Activated naive CD4-positive, alpha-beta T cell treated with anti-CD3 and anti-CD28 coated beads, Interleukin-2, amount 10 ng/mL, durations not matched to agents 7 days and 5 days (primary cell): ENCODE results near the gene PMP22.

Experiments used
- CTCF ChIA-PET: fragments of 350-600 bp; sonication (Branson Sonifier 250); formaldehyde crosslinking; loops from one replicate; lab custom pipeline; 2021; ENCODE audit warnings: antibody characterized with exemption; lab: Charles Lee
- DNase-seq: peaks from one replicate; pipeline ENCODE4 v3.0.0-alpha.2; 2020
- H3K27ac Mint-ChIP-seq: one replicate; pipeline ENCODE4 v1.8.0; 2021; ENCODE audit warnings: mild to moderate bottlenecking, moderate library complexity, mixed read lengths
- H3K27me3 Mint-ChIP-seq: one replicate; pipeline ENCODE4 v1.8.0; 2021; ENCODE audit warnings: mild to moderate bottlenecking, mixed read lengths
- H3K36me3 Mint-ChIP-seq: one replicate; pipeline ENCODE4 v1.8.0; 2021; ENCODE audit warnings: mixed read lengths
- H3K4me1 Mint-ChIP-seq: one replicate; pipeline ENCODE4 v1.8.0; 2021; ENCODE audit warnings: mixed read lengths
- H3K4me3 Mint-ChIP-seq: one replicate; pipeline ENCODE4 v1.8.0; 2021; ENCODE audit warnings: mild to moderate bottlenecking, moderate library complexity, mixed read lengths
- H3K9me3 Mint-ChIP-seq: one replicate; pipeline ENCODE4 v1.8.0; 2021; ENCODE audit warnings: mixed read lengths

PMP22 gene

DNA sequence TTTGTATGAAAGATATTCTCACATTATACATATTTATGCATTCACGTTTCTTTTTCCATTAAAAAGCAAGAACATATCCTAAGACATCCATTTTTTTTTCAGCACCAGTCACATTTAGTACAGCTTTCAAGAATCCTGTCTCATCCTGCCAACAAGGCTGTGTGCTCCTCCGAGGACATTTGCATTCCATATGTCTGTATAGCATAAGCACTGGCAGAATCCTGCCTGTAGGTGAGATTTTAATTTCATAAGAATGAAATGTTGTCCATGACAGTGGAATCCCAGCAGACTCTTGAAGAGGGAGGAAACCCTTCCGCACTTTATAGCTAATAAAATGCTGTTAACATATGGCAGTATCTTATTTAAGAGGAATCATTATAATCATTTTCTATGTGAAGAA, 2.9 kb upstream of the PMP22 start:
- CTCF ChIA-PET = interaction anchor here (0.6 to 1.4 kb wide), 3 partner anchors 10 to 1775 kb away, joined by 3 to 5 read pairs (median 4); no protein-coding TSS in a partner anchor
- no peak for DNase-seq
- peaks cover 5% of the 10 kb centered on the region for H3K4me1 Mint-ChIP-seq
- no peaks in the 10 kb centered on the region for H3K9me3 Mint-ChIP-seq
- H3K4me3 Mint-ChIP-seq = no peak overlapping the region
- H3K36me3 Mint-ChIP-seq = no peaks in the 10 kb centered on the region
- peaks cover 52% of the 10 kb centered on the region for H3K27me3 Mint-ChIP-seq
- no peak overlapping the region for H3K27ac Mint-ChIP-seq

DNA sequence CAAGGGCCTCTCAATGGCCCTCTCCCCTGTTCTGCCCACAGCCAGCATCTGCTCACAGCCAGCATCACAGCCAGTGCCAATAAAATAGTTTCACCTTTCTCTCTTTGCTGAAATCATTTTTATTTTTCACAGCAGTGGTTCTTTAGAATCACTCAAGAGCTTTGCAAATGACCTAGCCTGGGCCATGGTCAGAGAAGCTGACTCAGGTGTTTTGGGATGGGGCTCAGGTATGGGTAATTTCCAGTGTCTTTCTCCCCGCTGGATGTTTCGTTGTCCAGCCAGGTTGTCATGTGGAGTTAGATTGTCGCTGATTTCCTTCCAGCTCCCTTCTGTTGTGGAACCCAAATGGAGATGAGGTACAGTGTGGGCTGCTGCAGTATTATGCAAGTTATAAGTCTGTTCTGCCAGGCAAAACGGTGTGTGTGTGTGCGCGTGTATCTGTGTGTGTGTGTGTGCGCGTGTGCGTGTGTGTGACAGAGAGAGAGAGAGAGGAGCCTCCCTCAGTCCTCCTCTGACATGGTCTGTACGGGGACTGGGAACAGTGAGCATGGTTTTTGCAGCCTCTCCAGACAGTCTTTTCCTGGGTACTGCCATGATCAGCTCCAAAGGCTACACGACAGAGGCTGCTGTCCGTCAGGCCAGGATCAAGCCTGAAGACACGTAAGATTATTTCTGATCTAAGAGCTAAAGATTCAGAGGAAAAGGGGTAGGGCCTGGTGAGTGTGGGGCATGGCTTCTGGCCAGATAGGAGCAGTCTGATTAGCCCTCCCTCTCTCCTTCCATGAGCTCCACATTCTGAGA, 1.4 kb upstream of the PMP22 start:
- Mint-ChIP-seq H3K4me1 (peaks cover 8% of the 10 kb centered on the region), H3K9me3 (no peaks in the 10 kb centered on the region), H3K4me3 (no peak overlapping the region), H3K27ac (no peak overlapping the region), H3K36me3 (no peaks in the 10 kb centered on the region), H3K27me3 (peaks cover 59% of the 10 kb centered on the region)
- no peak for DNase-seq
- CTCF ChIA-PET = no interaction called here

DNA sequence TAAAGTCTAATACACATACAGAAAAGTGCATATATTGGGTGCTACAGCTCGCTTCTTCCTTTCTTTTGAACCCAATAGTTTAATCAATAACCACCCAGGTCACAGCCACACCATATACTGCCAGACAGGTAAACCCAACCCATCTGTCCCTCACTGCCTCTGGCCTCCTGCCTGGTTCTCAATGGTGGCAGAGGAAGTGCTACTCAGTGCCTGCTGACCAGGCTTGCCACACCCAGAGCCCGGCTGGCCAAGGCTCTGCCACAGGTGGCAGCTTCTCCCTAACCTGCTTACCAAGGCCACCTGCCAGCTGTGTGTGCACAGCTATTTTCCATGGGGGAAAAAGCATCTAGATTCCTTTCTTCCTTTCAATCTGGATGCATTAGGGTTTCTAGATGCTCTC, 584 bp downstream of the PMP22 start:
- Mint-ChIP-seq H3K4me3 (no peak overlapping the region), H3K27me3 (peaks cover 76% of the 10 kb centered on the region), H3K27ac (no peak overlapping the region), H3K36me3 (no peaks in the 10 kb centered on the region), H3K4me1 (peaks cover 13% of the 10 kb centered on the region), H3K9me3 (no peaks in the 10 kb centered on the region)
- CTCF ChIA-PET = no interaction called here
- no peak for DNase-seq

DNA sequence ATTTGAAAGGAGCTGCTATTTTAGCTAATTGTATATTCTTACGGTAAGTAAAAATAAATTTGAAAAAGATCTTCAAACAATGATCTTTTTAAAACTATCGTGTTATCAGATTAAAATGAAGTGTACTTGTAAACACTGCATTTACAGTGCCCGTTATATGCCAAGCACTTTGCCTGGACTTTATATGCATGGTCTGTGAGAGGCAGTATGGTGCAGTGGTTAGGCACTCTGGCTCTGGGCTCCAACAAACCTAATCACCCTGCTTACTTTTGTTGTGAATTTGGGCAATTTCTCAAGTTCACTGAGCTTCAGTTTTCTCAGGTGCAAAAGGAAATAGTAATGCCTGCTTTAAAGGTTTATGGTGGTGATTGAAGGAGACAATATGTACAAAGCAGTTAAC, 1.4 kb downstream of the PMP22 start:
- H3K4me3 Mint-ChIP-seq = no peak overlapping the region
- CTCF ChIA-PET = interaction anchor here (1.6 kb wide), 1 partner anchor 239 kb away, joined by 9 read pairs; no protein-coding TSS in a partner anchor

DNA sequence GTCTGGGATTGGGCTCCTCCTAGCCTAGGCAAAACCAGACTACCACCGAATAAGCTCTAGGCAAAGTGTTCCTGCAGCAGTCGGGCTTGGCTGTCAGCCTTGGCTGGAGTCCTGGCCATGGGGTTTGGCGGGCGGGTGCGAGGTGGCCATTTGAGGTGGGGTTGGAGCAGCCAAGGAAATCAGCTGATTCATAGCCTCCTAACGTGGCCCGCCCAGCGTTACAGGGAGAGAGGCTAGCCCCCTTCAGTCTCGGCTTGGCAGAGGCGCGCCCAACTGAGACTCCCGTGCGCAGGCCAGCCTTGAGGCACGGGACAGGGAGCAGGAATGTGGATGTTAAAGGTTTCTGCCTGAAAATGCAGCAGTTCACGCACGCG, 1.9 kb downstream of the PMP22 start:
- H3K4me3 Mint-ChIP-seq = no peak overlapping the region
- H3K4me1 Mint-ChIP-seq = peaks cover 13% of the 10 kb centered on the region
- DNase-seq = no peak
- H3K27me3 Mint-ChIP-seq = peaks cover 85% of the 10 kb centered on the region
- no peaks in the 10 kb centered on the region for H3K36me3 Mint-ChIP-seq
- CTCF ChIA-PET = interaction anchor here (1.6 kb wide), 1 partner anchor 240 kb away, joined by 9 read pairs; no protein-coding TSS in a partner anchor
- H3K27ac Mint-ChIP-seq = no peak overlapping the region
- no peaks in the 10 kb centered on the region for H3K9me3 Mint-ChIP-seq

More for the DNA sequence above, 1.4 kb downstream of the PMP22 start:
- no peaks in the 10 kb centered on the region for H3K9me3 Mint-ChIP-seq
- no peaks in the 10 kb centered on the region for H3K36me3 Mint-ChIP-seq
- no peak for DNase-seq
- no peak overlapping the region for H3K27ac Mint-ChIP-seq
- H3K4me1 Mint-ChIP-seq = peaks cover 13% of the 10 kb centered on the region
- H3K27me3 Mint-ChIP-seq = peaks cover 81% of the 10 kb centered on the region

DNA sequence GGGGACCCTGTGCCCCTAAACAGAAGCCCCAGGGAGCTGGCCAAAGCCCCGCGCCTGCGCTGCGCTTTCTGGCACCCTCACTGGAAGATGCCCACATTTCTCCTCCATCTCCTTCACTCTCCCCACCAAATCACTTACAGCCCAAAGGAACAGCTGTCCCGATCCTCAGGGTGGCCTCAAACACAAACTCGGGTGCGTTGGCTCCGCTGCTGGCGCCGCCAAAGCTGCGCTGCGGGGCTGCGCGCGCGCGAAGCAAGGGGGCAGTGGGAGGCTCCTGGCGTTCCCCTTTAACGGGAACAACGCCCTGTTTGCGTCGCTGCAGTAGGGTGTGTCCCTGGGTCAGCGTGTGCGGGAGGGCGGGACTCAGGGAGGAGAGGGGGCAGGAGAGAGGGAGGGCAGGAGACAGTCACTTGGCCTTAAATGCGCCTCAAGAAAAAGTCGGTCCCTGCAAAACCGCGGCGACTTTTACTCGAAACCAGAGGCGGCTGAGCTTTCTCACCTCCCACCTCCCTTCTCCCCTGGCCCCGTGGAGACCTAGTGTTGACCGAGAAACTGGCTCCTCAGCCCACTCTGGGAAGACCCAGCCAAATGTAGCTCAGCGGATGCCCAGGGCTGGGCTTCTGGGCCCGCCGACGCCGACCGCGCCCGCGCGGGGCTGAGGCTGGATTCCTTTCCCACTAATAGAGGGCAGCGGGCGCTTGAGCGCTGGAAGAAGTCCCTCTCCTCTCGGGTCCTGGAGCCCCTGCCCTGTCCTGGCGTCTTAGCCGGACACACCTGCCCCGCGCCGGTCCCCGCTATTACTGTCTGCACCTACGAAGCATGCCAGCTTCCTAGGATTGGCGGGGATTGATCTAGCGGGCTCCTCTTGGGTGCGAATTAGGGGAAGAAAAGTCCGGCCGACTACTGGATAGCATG, 2.6 kb downstream of the PMP22 start:
- no peaks in the 10 kb centered on the region for H3K36me3 Mint-ChIP-seq
- peaks cover 89% of the 10 kb centered on the region for H3K27me3 Mint-ChIP-seq
- H3K4me1 Mint-ChIP-seq = peaks cover 14% of the 10 kb centered on the region
- no peaks in the 10 kb centered on the region for H3K9me3 Mint-ChIP-seq
- no peak for DNase-seq
- CTCF ChIA-PET = interaction anchor here (1.6 kb wide), 1 partner anchor 241 kb away, joined by 9 read pairs; no protein-coding TSS in a partner anchor
- no peak overlapping the region for H3K4me3 Mint-ChIP-seq
- peak overlapping the region; percentile 42 for H3K27ac Mint-ChIP-seq

DNA sequence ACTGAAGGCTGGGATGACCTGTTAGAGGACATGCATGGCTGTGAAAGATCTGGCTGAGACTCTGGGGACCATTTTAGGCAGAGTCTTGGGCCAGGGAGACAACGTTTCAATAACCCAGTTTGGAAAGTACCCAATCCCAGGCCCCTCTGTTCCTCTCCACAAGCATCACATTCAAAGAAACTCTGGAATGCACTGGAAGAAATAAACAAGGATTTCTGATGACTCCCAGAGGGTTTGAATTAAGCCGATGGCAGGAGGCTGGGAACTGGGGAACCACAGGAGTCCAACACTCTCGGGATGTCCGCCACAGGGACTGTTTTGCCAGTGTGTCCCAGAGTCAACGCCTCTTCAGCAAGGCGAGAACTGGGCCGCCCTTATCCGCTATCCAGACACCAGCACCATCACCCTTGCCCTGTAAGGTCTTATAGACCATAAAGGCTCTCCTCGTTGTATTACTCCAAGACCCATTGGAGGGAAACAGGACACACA, 3.3 kb downstream of the PMP22 start:
- Mint-ChIP-seq H3K4me1 (peaks cover 20% of the 10 kb centered on the region), H3K27me3 (peaks cover 89% of the 10 kb centered on the region), H3K4me3 (no peak overlapping the region), H3K36me3 (no peaks in the 10 kb centered on the region), H3K9me3 (no peaks in the 10 kb centered on the region), H3K27ac (no peak overlapping the region)
- CTCF ChIA-PET = no interaction called here
- DNase-seq = no peak

DNA sequence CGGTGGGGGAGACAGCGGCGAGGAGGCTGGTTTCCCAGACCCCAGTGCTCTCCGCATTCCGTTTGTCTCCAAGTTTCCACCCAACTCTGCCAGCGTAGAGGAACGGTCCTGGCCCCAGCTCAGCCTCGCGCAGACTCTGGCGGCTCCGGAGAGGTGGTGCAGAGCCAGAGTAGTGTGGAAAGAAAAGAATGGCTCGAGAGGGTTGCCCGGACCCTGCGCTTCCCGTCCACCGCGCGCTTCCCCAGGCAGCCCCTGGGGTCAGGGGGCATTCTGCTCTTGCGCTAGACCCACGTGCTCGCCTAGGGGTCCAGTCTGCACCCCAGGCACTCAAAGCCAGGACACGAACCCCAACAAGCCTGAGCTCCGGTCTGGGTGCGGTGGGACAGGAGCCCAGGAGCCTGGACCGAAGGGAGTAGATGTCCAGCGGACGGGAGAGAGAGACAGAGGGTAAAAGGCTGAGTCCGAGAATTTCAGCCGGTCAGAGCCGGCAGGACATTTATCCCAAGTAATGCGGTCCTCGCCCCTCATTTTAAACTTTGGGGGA, 3.8 kb downstream of the PMP22 start:
- Mint-ChIP-seq H3K27ac (no peak overlapping the region), H3K4me3 (no peak overlapping the region), H3K9me3 (no peaks in the 10 kb centered on the region), H3K4me1 (peaks cover 20% of the 10 kb centered on the region), H3K27me3 (peaks cover 86% of the 10 kb centered on the region), H3K36me3 (no peaks in the 10 kb centered on the region)
- CTCF ChIA-PET = no interaction called here
- no peak for DNase-seq

DNA sequence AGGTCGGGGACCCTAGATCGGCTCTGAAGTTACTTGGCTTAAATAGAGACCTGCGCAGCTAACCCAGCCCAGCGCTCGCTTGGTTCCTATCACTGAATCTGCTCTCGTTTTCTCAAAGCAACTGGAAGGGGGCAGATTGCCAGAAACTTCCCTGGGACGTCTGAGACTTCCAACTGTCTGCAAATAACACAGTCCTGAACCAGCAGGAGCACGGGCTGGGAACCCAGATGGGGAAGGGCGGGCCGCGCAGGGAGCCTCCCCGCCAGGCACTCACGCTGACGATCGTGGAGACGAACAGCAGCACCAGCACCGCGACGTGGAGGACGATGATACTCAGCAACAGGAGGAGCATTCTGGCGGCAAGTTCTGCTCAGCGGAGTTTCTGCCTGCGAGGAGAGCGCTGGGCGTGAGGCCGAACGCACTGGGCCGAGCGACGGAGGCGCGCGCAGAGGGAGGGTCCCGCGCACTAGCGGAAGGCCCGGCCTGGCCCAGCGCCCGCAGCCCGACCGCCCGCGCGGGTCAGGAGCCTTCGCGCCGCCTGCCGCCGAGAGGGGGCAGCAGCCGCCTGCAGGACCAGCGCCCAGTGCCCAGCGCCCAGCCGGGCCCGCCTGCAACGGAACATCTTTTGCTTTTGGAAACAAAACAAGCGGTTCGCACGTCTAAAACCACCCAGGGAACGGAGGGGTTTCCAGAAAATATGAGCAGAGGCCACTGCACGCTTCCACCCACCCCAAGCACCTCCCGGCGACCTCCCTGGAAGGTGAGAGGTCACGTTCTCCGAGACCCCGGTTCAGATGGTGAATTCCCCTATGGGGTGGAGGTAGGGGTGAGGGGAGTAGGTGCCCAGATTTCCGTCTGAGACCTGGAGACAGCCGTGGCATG, 4.5 kb downstream of the PMP22 start:
- CTCF ChIA-PET = interaction anchor here (0.5 to 4.6 kb wide), 2 partner anchors 241 to 578 kb away, joined by 3 to 62 read pairs; no protein-coding TSS in a partner anchor
- H3K4me3 Mint-ChIP-seq = peak overlapping the region; percentile 73

DNA sequence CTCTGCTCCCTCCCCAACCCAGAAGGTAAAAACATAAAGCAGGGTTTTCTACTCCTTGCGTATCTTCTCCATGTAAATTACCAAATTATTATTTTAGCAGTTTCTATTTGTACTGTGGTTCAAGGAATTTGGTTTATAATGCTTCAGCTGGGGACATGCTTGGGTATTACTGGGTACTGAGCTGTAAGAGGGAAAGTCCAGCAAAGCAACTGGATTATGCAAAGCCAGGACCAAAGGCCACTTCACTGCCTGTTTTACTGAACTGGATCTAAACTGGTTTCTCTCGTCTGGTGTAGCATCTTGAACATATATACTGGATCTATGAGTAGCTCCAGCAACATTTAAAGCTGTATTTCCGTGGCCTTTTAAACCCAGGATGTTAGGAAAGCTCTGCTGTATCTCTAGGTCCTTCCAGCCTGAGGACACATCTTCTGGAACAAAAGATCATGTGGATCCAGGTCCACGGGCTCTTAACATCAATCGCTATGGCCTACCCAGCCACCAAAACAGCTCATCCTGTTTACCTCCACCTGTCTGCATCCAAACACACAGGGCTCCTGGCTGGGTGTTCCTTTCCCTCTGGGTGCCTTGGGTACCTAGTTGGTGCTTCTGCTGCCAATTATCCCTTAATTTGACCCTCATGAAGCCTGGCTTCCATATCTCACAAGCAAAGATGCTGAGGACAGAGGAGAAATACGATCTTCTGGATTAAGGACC, 7.2 kb downstream of the PMP22 start:
- Mint-ChIP-seq H3K9me3 (no peaks in the 10 kb centered on the region), H3K27me3 (peaks cover 74% of the 10 kb centered on the region), H3K4me1 (peaks cover 20% of the 10 kb centered on the region), H3K27ac (no peak overlapping the region), H3K4me3 (no peak overlapping the region), H3K36me3 (no peaks in the 10 kb centered on the region)
- no peak for DNase-seq
- CTCF ChIA-PET = interaction anchor here (0.6 to 4.6 kb wide), 11 partner anchors 10 to 1689 kb away, joined by 3 to 62 read pairs (median 3); no protein-coding TSS in a partner anchor

More for the DNA sequence above, 4.5 kb downstream of the PMP22 start:
- peak; percentile 63 for DNase-seq
- Mint-ChIP-seq H3K36me3 (no peaks in the 10 kb centered on the region), H3K9me3 (no peaks in the 10 kb centered on the region), H3K27me3 (peaks cover 86% of the 10 kb centered on the region), H3K4me1 (peaks cover 20% of the 10 kb centered on the region), H3K27ac (no peak overlapping the region)

DNA sequence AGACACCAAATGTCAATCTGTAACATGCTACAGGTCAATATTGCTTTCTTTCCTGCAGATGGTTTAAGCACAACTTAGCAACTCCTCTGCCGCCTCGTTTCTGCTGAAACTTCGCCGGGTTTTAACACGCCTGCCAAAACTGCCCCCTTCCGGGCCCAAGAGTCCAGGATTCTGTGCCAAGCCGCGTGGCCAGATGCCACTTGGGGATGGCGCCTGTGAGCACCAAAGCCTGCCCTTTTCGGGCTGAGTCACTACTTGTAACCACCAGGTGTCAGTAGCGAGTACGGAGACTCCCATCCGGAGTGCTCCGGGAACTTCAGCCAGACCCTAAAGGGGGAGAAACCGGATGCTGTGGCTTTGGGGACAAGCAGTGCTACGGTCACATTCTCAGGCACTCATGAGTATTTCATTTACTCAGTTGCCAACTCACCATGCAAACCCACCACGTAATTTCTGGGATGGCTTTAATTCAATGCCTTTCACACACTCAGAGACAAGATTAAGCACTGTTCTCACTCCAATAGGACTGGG, 7.8 kb downstream of the PMP22 start:
- DNase-seq = peak; percentile 72
- no peaks in the 10 kb centered on the region for H3K9me3 Mint-ChIP-seq
- no peak overlapping the region for H3K4me3 Mint-ChIP-seq
- peaks cover 69% of the 10 kb centered on the region for H3K27me3 Mint-ChIP-seq
- H3K27ac Mint-ChIP-seq = peak overlapping the region; percentile 49
- H3K4me1 Mint-ChIP-seq = peaks cover 20% of the 10 kb centered on the region
- CTCF ChIA-PET = interaction anchor here (0.8 to 4.6 kb wide), 8 partner anchors 9 to 245 kb away, joined by 3 to 62 read pairs (median 4); no protein-coding TSS in a partner anchor
- no peaks in the 10 kb centered on the region for H3K36me3 Mint-ChIP-seq

DNA sequence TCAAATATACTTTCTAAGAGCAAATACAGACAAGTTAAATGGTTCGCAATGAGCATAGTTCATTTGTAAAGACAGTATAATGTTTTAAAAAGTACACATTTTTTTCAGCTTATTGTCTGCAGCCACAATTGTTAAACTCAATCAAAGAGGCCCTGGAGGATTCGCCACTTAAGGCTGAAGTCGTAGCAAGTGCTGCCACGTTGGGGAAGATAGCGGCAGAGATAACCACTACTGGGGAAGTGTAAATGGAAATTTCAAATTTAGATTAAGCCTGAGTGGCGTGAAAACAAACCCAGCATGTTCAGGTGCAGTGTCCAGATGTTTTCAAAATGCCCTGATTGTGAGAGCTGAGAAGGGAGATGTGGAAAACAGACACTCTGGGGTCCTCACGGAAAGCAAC, 8.4 kb downstream of the PMP22 start:
- no peak overlapping the region for H3K4me3 Mint-ChIP-seq
- CTCF ChIA-PET = interaction anchor here (0.8 to 4.6 kb wide), 4 partner anchors 8 to 245 kb away, joined by 3 to 62 read pairs (median 10); no protein-coding TSS in a partner anchor

More for the DNA sequence above, 8.4 kb downstream of the PMP22 start:
- no peaks in the 10 kb centered on the region for H3K9me3 Mint-ChIP-seq
- no peak for DNase-seq
- H3K36me3 Mint-ChIP-seq = no peaks in the 10 kb centered on the region
- H3K27me3 Mint-ChIP-seq = peaks cover 65% of the 10 kb centered on the region
- peaks cover 17% of the 10 kb centered on the region for H3K4me1 Mint-ChIP-seq
- H3K27ac Mint-ChIP-seq = no peak overlapping the region
